Stimulated activated CD8-positive, alpha-beta memory T cell treated with anti-CD3 and anti-CD28 coated beads, Interleukin-7, amount 100 ng/mL, for 24 hours (primary cell): Measurements from ENCODE around the gene PORCN.

Source experiments
- DNase-seq: peaks from one replicate; pipeline ENCODE4 v3.0.0-alpha.2; 2020; ENCODE audit warnings: low read depth

PORCN gene

DNA sequence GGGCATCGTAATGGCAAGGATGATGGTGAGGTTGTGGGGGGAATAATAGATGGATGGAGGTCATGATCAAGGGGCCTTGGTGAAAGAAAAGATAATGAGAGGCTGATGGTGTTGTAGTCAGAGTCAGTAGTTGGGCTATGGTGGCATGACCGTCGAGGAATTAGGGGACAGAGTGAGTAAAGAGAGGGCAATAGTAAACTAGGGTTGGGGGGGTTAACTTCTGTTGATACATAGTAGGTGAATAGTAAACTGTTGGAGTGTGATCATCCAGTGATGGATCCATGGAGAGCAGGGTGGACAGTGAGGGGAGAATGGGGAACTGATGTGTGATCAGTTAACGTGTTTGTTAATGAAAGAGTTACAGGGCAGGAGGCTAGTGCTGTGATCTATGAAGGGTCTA is 31.9 kb upstream of the PORCN start:
- DNase-seq = no peak

DNA sequence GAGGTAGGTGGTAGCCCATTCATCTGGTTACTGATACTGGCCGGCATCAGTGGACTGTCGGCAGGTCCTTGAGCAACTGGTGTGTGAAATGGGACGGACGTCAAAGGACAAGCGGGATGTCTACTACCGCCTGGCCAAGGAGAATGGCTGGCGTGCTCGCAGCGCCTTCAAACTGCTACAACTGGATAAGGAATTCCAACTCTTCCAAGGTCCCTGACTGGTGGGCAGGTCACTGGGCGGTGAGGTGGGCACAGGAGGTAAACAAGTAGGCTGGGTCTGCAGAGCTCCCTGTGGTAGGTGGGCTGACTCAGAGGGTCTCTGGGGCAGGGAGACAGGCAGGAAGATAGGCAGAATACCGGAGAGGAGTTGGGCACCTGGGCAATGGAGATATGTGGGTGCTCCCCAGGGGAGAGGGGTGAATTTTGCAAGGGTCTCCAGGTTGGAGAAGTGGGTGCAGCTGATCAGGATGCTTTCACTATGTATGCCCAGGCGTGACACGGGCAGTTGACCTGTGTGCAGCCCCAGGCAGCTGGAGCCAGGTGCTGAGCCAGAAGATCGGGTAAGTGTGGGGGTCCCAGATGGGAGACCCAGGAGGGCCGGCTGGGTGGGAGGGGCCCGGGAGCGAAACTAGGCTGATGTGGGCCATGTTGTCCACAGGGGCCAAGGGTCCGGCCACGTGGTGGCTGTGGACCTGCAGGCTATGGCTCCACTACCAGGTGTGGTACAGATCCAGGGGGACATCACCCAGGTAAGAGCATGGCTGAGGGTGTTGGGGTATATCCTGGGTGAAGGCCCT is 30.6 kb upstream of the PORCN start:
- DNase-seq = no peak

DNA sequence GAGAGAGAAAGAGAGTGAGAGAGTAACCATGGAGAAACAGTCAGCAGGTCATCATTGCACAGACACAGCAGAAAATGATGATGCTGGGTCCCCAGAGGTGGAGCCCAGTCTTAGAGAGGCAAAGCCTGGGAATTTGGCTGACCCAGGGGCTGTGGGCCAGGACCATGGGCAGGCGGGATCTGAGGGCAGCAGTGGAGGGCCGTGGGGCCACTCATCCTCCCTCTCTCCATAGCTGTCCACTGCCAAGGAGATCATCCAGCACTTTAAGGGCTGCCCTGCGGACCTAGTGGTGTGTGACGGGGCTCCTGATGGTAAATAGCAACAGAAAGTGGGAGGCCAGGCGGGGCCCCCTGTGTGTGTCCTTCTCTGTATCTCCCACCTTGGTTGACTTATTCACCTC is 30.0 kb upstream of the PORCN start:
- DNase-seq = no peak

DNA sequence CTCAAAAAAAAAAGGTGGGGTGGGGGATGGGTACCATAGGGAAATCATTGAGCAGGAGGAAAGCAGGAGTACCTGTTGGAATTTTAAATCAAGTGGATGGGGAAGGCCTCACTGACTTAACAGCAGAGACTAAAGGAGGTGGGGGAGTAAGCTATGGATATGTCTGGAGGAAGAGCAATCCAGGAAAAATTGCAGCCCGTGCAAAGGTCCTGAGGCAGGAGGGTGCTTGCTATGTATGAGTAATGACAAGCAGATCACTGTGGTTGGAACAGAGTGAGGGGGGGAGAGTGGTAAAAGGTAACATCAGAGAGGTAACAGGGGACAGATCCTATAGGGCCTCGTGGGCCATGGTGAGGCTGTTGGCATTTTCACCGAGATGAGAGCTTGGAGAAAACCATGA is 28.6 kb upstream of the PORCN start:
- no peak for DNase-seq

DNA sequence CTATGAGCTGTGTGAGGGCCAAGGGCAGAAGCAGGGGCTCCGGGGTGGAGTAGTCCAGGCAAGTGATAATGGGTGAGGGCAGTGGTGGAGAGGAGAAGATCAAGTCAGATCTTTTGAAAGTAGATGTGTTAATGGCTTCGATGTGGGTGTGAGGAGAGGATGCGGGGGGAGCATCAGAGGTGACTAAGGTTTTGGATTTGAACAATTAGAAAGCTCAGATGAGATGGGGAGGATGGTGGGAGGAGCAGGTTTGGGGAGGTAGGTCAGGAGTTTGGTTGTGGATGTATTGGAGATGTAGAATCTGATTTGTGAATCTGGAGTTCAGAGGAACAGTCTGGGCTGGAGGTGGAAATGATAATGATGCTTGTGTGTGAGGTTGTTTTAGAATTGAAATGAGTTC is 28.2 kb upstream of the PORCN start:
- DNase-seq = no peak

DNA sequence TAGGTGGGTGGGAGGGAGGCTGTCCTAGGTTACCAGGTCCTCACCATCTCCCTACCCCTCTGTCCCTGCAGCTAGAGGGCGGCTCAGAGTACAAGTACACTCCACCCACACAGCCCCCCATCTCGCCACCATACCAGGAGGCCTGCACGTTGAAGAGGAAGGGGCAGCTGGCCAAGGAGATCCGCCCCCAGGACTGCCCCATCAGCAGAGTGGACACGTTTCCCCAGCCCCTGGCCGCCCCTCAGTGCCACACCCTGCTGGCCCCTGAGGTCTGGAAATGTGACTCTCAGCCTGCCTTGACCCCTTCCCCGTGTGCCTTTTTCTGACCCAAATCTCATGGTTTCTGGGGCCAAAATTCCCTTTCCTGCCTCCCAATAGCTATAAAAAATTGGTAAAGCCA is 26.3 kb upstream of the PORCN start:
- DNase-seq = no peak

DNA sequence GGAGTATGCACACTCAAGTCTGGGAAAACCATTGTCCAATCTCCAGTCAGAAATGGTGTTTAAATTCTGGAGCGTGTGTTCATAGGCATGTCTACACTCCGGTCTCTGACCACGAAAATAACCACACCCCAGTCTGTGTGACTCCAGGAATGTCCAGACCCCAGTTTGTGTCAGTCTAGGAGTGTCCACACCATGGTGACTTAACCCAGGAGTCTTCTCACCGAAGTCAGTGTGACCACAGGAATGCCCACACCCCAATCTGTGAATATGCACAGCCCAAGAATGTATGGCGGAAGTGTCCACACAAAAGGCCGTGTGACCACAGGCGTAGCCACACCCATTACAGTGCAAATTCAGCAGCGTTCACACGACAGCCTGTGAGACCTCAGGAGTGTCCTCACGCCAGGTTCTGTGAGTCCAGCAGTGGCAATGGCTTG is 21.4 kb upstream of the PORCN start:
- no peak for DNase-seq

DNA sequence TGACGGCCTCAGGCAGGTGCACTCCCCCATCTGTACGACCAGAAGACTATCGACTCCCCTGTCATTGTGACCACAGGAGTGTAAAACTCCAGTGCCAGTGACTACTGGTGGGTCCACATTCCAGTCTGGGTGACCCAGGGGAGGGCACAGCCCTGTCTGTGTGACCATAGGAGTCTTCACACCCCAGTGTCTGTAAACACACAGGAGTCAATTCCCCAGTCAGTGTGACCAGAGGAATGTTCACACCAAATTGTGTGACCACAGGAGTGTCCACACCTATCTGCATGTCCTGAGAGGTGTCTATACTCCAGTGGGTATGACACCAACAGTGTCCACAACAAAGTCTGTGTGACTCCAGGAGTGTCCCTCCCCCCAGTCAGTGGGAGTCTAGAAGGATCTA is 20.8 kb upstream of the PORCN start:
- no peak for DNase-seq

DNA sequence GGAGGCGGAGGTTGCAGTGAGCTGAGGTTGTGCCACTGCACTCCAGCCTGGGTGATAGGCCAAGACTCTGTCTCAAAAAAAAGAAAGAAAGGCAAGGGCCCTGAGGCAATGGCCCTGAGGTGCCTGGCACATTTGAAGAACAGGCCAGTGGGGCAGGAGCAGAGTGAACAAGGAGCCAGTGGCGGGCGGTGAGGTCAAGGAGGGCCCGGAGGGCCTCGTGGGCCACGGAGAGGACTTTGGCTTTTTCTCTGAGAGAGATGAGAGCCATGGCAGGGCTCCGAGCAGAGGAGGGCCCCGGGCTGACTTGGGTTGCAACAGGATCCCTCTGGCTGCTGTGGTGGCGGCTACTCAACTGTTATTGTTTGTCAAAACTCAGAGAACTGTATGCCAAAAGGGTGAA is 19.5 kb upstream of the PORCN start:
- no peak for DNase-seq

DNA sequence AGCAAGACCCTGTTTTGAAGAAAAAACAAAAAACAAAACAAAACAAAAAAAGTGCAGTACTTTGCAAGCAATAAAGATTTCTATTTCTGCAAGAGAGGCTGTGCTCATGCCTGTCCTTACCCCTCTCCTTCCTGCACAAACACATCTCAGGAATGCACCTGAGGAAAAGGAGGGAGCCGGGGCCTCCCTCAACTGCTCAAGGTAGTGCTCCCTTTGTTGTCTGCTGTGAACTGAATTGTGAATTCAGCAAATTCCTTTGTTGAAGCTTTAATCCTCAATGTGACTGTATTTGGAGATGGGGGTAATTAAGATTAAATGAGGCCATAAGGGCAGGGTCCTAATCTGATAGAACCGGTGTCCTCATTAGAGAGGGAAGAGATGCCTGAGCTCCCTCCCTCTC is 18.9 kb upstream of the PORCN start:
- no peak for DNase-seq

DNA sequence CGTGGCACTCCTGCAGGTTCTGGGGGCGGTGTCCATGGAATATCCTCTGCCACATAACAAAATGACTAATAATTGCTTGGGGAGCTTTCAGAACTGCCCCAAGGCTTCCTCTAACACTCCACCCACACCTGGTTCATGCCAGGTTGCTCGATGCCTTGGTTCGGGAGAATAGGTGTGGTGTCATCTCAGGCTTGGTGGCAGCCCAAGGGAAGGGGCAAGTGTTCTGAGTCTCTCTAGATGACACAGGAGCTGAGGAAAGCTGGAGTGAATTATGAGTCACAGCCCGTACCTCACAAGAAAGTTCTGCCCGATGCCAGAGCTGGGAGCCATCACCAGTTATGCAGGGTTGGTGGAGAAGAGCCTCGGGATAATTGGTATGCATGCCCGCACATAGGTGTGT is 18.1 kb upstream of the PORCN start:
- no peak for DNase-seq

DNA sequence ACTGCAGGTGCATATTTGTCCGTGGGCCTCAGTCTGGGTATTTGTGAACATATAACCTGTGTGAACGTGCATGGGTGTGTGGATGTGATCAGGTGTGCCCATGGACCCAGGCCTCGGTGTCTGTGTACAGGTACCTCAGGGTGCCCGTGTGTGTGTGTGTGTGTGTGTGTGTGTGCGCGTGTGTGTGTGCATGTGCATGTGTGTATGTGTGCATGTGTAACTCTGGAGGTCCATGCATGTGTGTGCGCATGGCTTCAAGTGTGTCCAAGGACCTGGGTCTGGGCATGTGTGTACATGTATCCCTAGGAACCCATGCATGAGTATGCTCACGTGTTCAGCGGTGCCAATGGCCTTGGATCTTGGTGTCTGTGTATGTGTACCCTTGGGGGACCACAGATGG is 17.0 kb upstream of the PORCN start:
- no peak for DNase-seq

DNA sequence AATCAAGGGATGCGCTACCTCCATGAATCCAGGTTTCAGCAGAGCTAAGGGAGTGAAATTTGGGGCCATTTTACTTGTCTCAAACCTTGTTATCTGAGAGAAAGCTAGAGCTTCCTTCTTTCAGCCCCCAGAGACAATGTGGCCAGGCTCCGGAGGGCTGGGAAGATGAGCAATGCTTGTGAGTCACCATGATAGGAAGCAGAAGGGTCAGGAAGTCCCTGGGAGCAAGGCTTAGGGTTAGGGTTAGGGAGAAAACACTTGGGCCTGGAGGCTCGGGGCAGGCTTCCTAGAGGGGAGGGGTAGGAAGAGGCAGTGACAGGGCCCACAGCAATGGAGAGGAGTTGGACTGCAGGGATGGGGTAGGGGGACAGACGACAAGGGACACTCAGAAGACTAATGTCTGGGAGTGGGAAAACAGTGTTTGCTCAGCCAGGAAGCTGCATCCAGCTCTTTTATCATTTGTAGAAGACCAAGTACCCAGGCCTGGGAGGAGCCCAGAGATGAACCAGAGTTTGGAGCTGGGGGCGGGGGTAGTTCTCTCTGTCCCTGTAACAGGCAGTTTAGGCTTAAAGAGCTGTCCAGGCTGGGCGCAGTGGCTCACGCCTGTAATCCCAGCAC is 16.4 kb upstream of the PORCN start:
- no peak for DNase-seq

DNA sequence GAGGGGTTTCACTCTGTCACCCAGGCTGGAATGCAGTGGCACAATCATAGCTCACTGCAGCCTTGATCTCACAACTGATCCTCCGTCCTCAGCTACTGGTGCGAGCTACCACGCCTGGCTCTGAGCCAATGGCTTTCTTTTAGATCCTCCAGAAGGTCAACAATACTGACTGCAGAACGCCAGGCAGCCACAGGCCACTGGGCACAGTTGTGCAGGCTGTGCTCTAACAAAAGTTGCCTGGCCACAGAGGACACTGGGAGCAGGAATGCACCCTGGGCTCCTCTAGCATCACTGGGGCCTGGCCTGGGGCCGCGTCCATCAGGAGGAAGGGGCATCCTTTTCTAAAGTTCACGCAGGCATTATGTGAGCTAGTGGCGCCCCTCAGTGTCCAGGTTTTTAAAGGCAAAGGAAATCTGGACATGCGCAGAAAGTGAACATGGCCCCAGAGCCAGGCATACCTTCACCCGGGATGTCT is 14.9 kb upstream of the PORCN start:
- no peak for DNase-seq

DNA sequence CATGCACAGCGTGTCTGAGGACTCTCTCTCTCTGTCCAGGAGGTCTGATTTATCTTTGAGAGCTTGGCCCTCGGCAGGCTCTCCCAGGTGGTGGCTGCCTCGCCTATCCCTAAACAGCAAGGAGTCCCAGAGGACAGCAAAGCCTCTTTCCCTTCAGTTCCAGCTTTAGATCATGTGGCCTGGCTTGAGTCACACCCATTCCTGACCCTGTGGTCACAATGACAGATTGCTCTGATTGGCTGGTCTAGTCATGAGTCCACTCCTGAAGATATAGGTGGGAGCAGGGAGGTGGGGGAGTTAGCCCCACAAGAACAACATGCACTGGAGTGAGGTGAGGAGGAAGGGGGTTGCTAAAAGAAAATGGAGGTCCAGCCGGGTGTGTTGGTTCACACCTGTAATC is 12.1 kb upstream of the PORCN start:
- no peak for DNase-seq

DNA sequence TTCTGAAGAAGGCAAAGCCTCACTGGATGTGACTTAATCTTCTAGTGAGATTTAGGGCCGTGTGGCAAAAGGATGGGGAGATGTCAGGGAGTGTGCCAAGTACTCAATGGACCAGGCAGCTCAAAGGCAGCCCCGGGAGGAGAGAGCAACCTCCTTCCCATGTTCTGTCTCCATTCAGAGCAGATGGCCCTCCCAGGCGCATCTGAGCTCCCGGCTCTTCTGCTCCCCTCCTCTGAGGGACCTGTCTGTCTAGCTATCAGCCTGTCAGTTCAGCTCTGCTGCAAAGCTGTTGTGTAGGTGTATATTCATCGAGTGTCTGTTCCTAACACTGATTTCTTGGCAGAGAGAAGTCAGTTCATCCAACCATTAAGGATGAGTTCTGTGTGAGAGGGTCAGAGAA is 10.9 kb upstream of the PORCN start:
- no peak for DNase-seq

DNA sequence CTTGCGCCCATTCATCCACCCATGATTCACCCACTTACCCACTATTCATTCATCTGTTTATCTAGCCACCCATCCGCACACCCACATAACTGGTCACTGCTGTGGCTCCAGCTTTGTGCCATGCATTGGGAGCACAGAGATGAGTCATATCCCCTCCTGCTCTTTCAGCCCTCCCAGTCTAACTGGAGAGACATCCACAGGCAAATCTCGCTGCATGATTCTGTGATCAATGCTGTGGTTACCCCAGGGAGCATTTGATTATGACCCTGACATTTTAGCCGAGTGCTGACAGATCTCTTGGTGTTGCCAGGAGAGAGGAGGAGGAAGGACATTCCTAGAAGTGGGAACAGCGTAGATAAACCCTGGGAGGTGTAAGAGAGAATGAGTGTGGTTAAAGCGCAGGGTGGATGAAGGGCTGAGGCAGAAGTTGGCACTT is 10.4 kb upstream of the PORCN start:
- DNase-seq = no peak

DNA sequence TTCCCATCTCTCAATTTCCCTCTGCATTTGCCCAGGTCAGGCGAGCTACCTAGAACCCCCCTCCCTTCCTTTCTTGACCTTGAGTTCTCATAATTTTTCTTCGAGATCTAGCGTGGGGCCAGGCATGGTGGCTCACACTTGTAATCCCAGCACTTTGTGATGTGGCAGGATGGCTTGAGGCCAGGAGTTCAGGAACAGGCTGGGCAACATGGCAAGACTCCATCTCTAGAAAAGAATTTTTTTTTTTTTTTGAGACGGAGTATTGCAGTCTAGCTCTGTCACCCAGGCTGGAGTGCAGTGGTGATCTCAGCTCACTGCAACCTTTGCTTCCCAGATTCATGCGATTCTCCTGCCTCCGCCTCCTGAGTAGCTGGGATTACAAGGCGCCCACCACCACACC is 4.5 kb upstream of the PORCN start:
- no peak for DNase-seq

DNA sequence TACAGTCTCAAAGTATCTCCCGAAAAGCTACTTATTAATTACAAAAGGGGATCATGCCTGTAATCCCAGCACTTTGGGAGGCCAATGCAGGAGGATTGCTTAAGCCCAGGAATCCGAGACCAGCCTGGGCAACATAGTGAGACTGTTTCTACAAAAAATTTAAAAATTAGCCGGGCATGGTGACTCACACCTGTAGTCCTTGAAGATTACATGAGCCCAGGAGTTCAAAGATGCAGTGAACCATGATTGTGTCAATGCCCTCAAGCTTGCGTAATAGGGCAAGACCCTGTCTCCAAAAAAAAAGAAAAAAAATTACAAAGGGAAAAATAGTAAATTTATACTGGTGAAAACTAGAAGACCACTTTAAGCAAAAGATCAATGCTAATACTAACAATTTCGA is 3.3 kb upstream of the PORCN start:
- DNase-seq = no peak

DNA sequence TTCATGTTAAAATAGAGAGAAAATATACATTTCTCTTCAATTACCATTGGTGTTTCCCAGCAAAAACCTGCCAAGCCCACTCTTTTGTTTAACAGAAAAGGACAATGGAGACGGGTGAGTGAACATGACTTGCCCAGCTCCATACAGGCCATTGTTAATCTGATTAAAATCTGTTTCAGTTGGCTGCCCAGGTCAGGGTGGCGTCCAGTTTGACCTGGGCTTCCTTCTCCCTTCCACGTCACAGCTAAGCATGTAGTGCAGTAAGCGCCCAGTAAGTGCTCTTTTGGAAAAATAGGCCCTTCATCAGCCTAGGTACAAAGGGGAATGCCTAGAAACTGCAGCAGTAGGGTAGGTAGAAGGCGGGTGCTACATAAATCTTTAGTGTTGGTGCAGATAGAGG is 1.5 kb upstream of the PORCN start:
- DNase-seq = no peak

DNA sequence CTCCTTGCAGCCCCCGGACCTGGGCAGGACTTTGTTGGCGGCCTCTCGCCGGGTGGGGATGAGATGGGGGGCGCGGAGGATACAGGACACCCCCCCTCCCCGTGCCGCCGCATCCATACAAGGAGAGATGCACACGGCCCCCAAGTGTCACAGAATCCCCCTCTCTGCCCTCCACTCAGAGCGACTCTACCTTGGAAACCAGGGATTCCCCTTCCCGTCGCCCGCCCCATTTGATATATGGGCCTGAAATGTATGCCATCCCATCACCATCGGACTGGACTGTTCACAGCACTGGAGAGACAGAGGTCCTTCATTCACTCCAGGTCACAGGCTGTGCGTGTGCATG is 426 bp downstream of the PORCN start:
- DNase-seq = no peak

DNA sequence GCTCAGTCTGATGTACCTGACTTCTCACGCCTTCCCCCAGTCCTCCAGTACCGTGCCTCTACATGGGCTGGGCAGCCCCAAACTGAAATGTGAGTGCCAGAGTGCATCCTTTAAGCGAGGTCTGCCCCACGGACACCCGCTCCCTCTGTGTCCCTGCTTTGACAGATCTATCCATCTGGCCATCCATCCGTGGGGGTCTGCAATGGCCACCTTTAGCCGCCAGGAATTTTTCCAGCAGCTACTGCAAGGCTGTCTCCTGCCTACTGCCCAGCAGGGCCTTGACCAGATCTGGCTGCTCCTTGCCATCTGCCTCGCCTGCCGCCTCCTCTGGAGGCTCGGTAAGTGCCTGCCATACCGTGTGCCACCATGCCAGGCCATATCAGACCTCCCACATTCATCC is 827 bp downstream of the PORCN start:
- DNase-seq = no peak

DNA sequence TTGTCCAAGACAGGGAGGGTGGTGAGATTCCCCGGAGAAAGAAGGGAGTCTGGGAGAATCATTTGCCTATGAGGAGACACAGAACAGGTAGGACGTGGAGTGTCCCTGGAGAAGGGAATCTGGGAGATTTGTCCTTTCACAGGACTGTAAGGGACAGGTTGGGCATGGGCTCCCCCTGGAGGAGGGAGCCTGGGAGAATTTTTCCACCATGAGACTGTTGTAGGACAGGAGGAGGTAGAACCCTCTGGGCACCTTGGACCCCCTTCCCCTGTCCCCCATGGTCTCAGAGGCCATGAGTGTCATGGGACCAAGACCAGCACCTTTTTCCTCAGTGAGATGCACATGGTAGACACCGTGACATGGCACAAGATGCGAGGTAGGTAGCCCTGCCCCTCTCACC is 2.8 kb downstream of the PORCN start:
- DNase-seq = no peak

DNA sequence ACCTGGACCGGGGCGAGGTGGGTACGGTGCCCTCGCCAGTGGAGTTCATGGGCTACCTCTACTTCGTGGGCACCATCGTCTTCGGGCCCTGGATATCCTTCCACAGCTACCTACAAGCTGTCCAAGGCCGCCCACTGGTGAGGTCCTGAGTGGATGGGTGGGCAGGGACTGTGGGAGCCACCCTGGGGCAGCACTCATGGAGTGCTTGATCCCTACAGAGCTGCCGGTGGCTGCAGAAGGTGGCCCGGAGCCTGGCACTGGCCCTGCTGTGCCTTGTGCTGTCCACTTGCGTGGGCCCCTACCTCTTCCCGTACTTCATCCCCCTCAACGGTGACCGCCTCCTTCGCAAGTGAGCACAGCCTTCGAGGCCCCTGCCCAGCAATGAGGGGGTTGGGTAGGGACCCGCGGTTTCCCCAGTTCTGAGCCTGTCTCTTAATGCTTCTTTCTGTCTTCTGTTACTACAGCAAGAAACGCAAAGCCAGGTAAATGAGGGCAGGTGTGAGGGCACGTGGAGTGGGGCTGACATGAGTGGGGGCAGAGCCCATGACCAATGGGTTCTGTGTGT is 3.7 kb downstream of the PORCN start:
- DNase-seq = no peak
